ENCODE data around the gene PIP5K1A.

DNA sequence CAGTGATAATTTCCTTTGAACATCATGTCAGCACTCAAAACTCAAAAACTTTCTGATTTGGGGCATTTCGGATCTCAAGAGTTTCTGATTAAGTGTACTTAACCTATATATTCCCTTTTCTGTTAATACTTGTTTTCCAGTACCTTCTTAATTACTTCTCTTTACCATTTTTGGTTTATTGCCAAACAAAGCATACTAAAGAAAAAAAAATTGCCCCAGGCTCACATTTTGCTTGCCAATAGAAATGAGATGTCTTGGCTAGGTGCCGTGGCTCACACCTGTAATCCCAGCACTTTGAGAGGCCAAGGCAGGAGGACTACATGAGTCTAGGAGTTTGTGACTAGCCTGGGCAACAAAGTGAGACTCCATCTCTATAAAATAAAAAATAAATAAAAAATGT lies 61.0 kb downstream of the PIP5K1A start:
- TF ChIP-seq, protein P1, sequence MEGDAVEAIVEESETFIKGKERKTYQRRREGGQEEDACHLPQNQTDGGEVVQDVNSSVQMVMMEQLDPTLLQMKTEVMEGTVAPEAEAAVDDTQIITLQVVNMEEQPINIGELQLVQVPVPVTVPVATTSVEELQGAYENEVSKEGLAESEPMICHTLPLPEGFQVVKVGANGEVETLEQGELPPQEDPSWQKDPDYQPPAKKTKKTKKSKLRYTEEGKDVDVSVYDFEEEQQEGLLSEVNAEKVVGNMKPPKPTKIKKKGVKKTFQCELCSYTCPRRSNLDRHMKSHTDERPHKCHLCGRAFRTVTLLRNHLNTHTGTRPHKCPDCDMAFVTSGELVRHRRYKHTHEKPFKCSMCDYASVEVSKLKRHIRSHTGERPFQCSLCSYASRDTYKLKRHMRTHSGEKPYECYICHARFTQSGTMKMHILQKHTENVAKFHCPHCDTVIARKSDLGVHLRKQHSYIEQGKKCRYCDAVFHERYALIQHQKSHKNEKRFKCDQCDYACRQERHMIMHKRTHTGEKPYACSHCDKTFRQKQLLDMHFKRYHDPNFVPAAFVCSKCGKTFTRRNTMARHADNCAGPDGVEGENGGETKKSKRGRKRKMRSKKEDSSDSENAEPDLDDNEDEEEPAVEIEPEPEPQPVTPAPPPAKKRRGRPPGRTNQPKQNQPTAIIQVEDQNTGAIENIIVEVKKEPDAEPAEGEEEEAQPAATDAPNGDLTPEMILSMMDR (IDR thresholded peaks at IDR 0.05 in 4 of 5, conservative IDR thresholded peaks at IDR 0.05 in 1 of 5), result no peak
- no peak for TF ChIP-seq POLR2A (IDR thresholded peaks at IDR 0.05)
